Measurements from ENCODE around the gene PCDH17.

PCDH17 gene

DNA sequence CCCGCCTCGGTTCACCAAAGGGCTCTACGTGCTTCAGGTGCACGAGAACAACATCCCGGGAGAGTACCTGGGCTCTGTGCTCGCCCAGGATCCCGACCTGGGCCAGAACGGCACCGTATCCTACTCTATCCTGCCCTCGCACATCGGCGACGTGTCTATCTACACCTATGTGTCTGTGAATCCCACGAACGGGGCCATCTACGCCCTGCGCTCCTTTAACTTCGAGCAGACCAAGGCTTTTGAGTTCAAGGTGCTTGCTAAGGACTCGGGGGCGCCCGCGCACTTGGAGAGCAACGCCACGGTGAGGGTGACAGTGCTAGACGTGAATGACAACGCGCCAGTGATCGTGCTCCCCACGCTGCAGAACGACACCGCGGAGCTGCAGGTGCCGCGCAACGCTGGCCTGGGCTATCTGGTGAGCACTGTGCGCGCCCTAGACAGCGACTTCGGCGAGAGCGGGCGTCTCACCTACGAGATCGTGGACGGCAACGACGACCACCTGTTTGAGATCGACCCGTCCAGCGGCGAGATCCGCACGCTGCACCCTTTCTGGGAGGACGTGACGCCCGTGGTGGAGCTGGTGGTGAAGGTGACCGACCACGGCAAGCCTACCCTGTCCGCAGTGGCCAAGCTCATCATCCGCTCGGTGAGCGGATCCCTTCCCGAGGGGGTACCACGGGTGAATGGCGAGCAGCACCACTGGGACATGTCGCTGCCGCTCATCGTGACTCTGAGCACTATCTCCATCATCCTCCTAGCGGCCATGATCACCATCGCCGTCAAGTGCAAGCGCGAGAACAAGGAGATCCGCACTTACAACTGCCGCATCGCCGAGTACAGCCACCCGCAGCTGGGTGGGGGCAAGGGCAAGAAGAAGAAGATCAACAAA lies 2.6 kb downstream of the PCDH17 start:
- no peak for DNase-seq (ENCODE audit: low read depth in 1 of 2, low spot score in 1 of 2)

DNA sequence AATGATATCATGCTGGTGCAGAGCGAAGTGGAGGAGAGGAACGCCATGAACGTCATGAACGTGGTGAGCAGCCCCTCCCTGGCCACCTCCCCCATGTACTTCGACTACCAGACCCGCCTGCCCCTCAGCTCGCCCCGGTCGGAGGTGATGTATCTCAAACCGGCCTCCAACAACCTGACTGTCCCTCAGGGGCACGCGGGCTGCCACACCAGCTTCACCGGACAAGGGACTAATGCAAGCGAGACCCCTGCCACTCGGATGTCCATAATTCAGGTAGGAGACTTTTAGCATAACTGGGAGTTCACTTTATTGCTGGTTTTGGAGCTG lies 3.3 kb downstream of the PCDH17 start:
- DNase-seq (ENCODE audit: low read depth in 1 of 2, low spot score in 1 of 2): no peak

DNA sequence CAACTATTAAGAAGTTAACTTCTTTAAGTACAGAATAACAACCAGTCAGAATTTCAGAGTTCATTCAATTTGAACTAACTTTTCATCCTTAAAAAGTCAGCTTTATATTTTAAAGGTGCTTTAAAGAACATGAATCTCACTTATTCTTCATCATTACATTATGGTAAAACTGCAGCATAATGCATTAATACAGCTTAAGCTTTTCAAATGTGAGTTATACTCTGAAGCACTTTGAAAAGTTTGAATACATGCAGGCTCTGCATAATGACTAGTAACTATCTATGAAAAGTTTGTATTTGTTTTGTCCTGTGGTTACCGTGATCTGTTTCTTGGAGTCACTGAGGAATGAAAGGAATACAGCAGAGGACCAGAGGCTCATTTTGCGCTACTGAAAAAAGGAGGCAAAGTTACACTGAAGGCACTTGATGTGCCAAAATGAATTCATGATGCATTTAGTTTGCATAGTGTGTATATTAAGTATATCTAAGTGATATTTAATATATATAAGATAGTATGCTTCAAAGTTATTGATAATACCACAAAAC lies 4.1 kb downstream of the PCDH17 start:
- DNase-seq (ENCODE audit: low read depth in 1 of 2, low spot score in 1 of 2): no peak

DNA sequence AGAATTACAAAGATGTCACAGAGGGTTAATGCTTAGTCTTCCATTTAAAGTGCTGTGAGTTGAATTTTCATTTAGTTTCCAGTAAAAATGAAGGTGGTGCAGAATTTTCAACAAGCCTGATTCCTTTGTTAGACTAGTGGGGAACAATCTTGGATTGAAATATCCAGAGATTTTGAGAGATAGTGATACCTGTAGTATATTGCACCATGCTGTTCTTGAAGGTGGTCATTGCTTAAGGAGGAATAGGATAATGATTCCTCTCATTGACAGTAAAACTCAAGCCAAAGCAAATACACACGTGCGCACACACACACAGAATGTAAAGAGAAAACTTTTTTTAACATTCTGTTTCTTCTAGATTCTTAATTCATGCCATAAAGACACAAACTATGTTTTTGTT lies 5.3 kb downstream of the PCDH17 start:
- no peak for DNase-seq (ENCODE audit: low read depth in 1 of 2, low spot score in 1 of 2)

DNA sequence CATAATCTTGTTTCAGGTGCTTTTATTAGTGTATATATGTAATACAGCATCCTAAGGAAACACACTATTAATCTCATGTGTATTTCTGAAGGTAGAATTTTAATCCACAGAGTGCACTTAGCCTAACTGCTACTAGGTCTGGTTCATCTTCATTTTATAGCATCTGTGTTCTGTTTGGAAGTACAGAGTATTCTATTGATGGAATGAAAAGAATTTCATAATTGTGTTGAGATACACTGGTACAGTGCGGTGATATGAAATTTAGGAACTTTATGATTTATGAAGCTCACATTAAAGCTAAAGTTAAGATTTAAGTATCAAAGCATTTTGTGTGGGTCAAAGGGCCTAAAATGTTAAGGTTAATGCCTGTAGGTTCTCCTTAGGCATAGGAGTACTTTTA lies 6.0 kb downstream of the PCDH17 start:
- DNase-seq (ENCODE audit: low read depth in 1 of 2, low spot score in 1 of 2): no peak

DNA sequence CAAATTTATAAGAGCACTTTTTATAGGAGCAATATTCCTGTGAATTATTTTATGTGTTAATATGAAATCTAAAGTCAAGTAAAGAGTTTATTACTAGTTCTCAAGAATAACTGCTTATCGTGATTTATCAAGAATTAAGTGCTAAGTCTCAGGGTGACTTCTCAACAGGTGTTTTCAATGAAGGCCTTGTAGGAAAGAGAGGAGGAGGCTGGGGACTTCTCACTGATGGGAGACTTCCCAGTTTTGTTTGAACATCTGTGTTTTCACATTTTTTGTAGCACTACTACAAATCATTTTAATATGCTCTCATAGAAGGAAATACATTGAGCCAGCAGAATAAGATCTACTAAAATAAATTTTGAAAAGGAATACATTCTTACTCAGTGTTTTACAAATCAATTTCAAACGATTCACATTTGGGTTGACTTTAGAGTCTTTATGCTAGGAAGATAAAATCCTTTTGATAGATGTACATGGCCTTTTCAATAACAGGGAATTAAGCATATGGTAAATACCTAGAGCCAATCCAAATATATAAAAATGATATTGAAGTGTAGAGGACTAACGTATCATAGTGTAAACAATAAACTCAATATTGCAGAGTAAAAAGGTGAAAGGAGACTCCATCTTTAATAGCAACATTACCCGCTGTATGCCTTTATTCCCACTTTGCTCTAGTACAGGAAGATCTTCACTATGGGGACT lies 6.8 kb downstream of the PCDH17 start:
- DNase-seq (ENCODE audit: low read depth in 1 of 2, low spot score in 1 of 2): no peak

DNA sequence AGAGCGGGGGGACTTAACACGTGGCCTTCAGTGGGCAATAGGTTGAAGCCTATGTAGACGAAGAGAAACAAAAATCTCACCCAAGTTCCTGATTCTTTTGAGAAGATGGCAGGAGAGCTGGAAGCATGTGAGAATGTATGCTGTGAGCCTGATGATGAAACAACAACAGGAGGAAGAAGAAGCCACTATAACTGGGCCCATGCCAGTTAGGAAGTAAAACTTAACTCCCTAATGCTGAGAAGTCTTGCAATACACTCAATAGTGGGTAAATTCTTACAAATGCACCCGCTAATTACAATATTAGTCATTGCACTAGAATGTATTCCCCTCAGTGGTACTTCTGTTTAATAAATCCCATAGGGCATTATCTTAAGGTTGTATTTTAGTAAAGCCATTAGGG lies 9.1 kb downstream of the PCDH17 start:
- no peak for DNase-seq (ENCODE audit: low read depth in 1 of 2, low spot score in 1 of 2)

DNA sequence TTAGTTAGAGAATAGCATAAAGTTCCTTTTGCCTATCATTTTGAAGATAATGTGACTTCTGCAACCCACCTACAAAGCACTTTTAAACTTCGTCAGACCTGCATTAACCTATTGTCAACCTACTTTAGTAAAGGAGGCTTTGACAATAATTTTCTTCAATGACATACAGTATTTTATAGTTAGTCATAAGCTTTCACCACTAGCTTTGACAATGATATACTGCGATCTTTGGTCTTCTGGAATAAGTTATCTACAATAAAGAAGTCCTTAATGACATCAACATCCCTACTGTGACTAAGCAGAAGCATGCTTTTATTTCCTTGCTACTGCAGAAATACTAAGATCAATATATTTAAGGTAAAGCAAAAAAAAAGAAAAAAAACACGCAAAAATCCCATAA lies 9.5 kb downstream of the PCDH17 start:
- no peak for DNase-seq (ENCODE audit: low read depth in 1 of 2, low spot score in 1 of 2)

DNA sequence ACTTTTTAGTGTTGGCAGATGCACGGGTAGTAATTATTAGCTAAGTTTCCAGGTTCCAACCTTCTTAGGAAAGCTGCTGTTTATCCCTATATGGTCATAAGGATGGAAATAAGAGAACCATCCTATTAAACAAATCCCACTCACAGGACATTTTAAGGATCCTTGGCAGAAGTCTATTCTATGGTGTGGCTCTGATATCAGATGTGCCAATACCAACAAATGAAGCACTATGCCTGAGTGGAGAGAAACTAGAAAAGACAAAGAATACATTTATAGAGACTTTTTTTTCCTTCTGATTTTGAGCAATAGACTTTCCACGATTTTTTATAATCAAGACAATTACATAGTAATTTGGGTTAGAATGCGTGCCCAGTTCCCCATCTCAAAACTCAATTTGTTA lies 12.6 kb downstream of the PCDH17 start:
- DNase-seq (ENCODE audit: low read depth in 1 of 2, low spot score in 1 of 2): no peak

DNA sequence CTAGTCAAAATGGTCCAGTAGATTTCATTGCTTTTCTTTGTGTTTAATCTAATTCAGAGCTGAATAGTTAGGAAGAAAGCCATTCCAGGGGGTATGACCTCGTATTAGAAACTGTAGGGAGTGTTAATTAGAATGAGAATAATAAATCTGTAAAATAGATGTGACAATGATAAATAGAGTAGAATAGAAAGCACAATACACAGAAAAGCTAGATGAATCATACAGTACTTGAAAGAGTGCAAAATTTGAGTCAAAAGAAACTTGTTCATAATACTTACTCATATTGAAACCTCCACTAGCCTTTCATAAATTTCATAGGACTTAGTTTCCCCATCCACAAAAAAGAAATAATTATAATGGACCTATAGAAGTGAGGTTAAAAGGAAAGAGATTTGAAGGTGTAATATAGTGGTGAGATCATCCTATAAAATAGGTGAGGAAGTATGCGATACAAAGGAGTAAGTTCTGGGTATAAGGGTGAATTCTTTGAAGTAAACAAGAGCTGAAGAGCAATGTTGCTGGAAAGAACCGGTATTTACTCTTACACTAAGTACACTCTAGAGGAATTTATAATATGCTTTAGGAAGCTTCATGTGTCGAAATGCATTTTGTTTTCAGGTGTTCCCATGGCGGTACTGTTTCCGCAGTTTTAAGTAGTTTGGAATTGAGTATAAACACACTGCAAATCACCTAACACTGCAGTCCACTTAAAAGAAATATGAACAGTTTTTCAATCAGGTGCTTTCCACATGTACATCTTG lies 21.9 kb downstream of the PCDH17 start:
- DNase-seq (ENCODE audit: low read depth in 1 of 2, low spot score in 1 of 2): no peak

DNA sequence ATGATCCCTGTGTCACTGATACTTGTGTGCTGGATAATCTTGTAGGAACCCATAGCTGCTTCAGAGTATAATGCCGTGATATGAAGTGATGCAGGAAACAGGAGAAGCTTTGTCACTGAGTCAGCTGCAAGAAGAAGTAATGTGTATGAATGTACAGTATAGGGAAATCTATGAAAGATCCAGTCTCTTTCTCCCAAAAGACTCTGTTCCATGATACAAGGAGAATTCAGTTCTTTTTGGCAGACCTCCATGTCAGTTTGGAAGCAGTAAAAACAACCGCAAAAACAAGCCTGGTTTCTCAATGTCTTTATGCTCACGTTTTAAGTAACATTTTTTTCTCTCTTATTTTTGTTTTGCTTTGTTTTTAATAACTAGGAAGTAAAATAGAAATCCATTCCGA lies 33.9 kb downstream of the PCDH17 start:
- no peak for DNase-seq (ENCODE audit: low read depth in 1 of 2, low spot score in 1 of 2)

DNA sequence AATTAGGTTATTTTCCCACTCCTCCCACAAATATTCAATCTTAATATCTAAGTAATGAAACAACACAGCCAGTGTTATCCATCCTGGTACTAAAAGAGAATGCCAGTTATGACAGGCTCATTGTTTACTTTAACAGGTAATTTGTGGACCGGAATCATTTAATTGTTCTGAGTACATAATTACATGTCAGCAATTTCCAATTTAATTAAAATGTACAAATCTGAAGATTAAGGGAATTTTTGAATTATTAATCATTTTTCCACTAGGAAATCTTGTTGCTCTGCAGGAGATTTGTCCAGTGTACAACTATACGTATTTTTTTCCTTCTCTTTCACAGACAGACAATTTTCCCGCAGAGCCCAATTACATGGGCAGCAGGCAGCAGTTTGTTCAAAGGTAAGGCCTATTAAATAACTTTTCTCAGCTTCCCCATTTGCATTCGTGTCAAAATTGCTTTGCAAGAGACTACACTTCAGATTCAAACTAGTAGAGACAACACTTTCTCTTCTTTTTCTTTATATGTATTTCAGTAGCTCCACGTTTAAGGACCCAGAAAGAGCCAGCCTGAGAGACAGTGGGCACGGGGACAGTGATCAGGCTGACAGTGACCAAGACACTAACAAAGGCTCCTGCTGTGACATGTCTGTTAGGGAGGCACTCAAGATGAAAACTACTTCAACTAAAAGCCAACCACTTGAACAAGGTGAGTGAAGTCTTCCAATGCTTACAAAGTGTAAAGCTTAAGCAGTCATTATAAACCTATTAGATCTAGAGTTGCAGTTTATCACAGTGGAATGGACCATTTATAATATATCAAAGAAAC lies 34.8 kb downstream of the PCDH17 start:
- DNase-seq (ENCODE audit: low read depth in 1 of 2, low spot score in 1 of 2): no peak

DNA sequence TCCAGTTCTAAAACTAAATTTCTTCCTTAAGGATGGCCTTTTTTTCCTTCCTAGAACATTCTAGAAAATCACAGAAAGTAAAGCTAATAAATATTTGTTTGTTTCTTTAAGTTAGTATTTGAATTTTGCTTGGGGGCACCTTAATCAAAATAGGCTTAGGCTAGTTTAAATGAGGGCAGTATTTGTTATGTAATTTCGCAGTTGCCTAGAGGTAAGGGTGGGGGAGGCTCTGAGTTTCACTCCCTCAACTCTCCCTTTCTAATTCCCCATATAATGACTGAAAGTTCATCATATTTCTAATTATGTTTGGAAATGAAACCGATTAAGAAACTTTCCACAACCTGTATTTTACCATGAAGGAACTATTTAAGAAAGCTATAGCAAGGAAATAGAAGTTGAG lies 40.6 kb downstream of the PCDH17 start:
- no peak for DNase-seq (ENCODE audit: low read depth in 1 of 2, low spot score in 1 of 2)

DNA sequence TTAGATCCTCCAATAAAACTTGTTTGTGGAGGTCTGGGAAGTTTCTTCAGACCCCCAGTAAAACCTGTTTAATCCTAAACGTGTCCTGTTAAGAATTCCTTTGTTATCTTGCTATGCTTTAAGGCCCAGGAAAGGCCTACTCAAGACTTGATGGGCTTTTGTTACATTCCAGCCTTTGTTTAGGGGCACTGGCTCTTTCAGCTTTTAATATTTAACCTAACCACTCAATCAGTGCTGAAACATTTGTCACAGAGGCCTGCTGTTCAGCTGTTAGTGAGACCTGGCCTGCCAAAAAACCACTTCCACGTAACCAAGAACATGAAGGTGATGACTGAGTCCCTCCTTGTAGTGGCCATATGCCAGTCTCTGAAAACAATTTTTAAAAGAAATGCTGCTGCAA lies 41.7 kb downstream of the PCDH17 start:
- DNase-seq (ENCODE audit: low read depth in 1 of 2, low spot score in 1 of 2): no peak

DNA sequence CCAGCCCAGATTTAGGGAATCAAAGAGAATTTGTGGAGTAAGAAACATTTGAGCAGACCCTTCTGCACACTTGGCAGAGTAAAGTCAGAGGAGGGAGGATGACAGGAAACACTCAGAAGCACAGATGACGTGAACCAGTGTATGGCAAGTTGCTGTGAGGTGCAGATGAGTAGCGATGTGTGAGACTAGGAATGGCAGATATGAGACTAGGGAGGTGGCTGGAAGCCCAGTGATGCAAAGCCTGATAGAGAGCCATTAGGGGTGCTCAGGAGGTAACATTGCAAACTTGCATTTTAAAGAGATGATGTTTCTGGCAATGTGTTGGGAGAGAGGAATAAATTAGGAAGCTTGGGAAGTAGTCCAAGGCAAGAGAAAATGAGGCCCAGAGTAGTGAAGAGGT lies 44.0 kb downstream of the PCDH17 start:
- no peak for DNase-seq (ENCODE audit: low read depth in 1 of 2, low spot score in 1 of 2)

DNA sequence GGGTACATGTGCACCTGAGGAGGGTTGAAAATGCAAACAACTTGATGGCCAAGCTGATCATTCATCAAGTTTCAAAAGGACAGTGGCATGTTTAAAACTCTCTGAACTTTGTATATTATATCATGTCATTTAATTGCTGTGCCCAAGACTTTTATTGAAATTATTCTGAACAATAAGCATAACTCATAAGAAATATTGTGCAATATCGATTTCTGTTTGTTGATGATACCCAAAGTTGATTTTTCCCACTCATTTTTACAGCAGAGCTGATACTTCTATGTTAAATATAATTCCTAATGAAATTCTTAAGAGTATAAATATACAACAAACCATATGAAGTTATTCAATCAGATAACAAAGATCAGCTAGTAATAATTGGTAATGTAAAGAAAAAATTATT lies 49.1 kb downstream of the PCDH17 start:
- DNase-seq (ENCODE audit: low read depth in 1 of 2, low spot score in 1 of 2): no peak

DNA sequence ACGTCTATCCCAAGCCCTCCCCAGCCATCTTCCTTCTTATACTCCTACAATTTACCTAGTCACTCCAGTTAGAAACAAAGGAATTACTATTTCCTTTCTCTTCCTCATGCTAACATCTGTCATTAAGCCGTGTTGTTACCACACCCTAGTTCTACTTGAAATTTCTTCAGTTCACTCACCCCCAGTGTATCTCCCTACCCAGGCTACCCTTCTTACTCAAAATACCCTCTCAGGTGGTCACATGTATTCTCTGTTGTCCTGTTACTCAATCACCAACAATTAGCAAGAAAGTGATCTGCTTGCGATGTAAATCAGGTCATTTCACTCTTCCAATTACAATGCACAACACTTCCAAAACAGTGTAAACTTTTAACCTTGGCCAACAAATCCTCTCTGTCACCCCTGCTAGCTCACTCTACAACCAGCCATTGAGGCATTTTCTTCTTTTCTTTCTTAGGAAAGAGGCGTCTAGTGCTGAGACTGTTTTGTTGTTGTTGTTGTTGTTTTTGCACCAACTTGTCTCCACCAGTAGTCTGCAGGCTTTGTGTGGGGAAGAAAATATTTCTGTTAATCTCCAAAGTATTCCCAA lies 50.7 kb downstream of the PCDH17 start:
- DNase-seq (ENCODE audit: low read depth in 1 of 2, low spot score in 1 of 2): no peak

DNA sequence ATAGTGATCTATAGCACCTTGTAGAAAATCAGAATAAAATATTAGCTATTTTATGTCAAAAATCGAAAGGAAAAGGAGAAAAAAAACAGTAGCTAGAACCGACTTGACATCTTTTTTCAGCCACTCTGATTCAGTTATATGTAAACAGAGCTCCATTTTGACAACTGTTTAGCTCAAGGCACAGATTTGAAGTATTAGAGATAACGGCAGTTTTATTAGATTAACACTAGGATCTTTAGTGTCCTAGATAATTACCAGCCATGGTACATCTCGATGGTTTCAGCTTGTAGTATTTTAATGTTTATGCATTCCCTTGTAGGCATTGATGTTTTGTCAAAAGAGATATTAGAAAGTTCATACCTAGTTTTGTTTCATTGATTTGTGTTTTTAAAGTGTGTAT lies 67.3 kb downstream of the PCDH17 start:
- no peak for DNase-seq (ENCODE audit: low read depth in 1 of 2, low spot score in 1 of 2)

DNA sequence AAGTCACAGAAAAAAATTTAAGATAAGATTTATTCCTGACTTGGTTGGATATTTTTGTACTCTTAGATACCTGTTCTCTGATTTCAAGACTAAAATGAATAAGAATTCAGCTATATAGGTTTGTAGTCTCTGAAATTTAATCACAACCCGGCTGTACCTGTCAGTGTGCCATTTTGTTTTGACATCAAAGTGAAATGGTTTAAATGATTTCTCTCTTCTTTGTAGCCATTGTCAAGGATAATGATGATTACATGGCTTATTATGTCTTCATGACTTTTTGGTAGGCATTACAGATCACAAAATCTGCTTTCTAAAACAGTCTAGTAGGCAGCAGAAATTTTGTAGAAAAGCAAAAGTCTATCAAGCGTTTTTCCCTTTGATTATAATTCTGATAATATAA lies 72.5 kb downstream of the PCDH17 start:
- no peak for DNase-seq (ENCODE audit: low read depth in 1 of 2, low spot score in 1 of 2)

DNA sequence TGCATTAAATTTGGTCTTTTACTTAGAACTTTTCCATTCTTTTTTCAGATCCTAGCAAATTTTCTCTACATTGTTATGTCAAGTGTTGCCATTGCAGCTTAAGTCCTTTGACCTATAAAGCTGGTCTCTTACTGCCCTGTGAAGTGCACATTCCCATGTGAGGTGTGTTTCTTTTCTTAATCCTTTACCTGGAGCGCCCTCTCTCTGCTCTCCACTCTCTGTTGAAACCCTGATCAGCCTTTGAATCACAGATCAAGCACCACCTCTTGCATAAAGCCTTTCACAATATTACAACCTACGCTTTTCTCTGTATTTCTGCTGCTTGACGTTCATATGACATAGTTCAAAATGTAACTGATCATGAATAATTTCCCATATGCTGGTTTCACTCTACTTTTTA lies 84.8 kb downstream of the PCDH17 start:
- DNase-seq (ENCODE audit: low read depth in 1 of 2, low spot score in 1 of 2): no peak
